ENCODE results near the gene SLC6A13. TPM values are rescaled to one million over a fixed set of nuclear protein-coding genes. Genes with fewer than 3 reads are reported as not detected.
A peak's percentile ranks its signal among the peaks of the same experiment; 100 is the strongest.

The SLC6A13 gene
- total RNA-seq, 1 donor: not detected

GRCh38 chr12:184811-185575, 77.6 kb downstream of the SLC6A13 start:
- DNase-seq (ENCODE audit: low read depth): no peak
- H3K4me3 ChIP-seq (ENCODE audit: low read depth, low read length): no peak overlapping the region
- TF ChIP-seq CTCF (IDR thresholded peaks at IDR 0.05; ENCODE audit: insufficient read depth, low read length): no peak

GRCh38 chr12:182381-182892, 80.2 kb downstream of the SLC6A13 start:
- no peak for TF ChIP-seq CTCF (IDR thresholded peaks at IDR 0.05; ENCODE audit: insufficient read depth, low read length)
- peak; percentile 51 for DNase-seq (ENCODE audit: low read depth)
- H3K4me3 ChIP-seq (ENCODE audit: low read depth, low read length): no peak overlapping the region

GRCh38 chr12:181921-182320, 80.7 kb downstream of the SLC6A13 start:
- no peak for TF ChIP-seq CTCF (IDR thresholded peaks at IDR 0.05; ENCODE audit: insufficient read depth, low read length)
- no peak overlapping the region for H3K4me3 ChIP-seq (ENCODE audit: low read depth, low read length)
- no peak for DNase-seq (ENCODE audit: low read depth)

- no peak for DNase-seq (ENCODE audit: low read depth)
- no peak for TF ChIP-seq CTCF (IDR thresholded peaks at IDR 0.05; ENCODE audit: insufficient read depth, low read length)
- H3K4me3 ChIP-seq (ENCODE audit: low read depth, low read length): no peak overlapping the region
Measured at GRCh38 chr12:180445-180844, 82.2 kb downstream of the SLC6A13 start.

DNA sequence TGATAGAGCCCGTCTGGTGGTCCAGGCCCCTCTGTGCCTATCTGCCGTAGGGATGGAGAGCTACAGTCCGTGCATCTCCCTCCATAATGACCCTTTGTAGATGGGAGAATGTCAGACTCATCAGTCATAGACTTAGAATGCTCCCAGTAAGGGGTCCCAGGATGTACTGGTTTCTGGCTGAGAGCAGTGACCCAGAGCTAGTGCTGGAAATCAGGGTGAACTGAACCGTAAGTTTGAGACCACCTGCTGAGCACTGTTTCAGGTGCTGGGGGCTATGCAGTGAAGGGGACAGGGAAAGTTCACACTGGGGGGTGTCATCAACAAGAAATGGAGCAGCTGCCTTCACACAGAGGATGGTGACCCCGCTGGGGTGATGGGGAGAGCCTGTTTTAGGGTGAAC, 82.8 kb downstream of the SLC6A13 start:
- no peak for DNase-seq (ENCODE audit: low read depth)
- H3K4me3 ChIP-seq (ENCODE audit: low read depth, low read length): no peak overlapping the region
- TF ChIP-seq CTCF (IDR thresholded peaks at IDR 0.05; ENCODE audit: insufficient read depth, low read length): no peak

DNA sequence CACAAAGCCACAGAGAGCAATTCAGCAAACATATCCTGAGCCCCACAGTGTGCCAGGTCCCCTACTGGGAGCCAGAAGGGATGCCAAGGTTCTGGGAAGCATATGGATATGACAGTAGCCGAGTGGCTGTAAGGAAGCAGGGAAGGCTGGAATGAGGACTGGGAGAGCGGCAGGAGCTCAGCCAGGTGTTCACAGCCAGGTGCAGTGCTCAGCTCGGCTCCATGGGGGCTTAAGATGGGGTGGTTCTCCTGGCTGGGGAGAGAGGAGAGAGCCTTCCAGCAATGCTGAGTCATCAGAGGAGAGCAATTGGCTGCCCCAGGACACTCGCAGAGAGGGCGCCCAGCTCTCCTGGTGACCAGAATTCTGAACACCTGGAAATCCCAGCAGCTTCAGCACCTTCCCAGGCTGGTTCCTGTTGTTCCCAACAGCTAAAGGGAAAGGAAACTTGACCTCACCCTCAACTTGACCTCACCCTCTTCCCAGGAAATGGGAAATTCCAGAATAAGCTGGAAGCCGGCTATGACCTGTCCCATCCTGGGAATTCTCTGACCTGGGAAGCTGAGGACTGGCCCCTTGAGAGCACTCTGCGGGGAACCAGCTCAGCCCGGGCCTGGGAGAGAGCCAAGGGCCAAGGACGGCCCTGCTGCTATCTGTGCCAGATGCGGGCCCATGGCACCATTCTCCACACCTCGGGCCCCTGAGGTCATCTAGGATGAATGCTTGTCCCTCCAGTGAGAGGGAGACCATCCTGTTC, 83.3 kb downstream of the SLC6A13 start:
- DNase-seq (ENCODE audit: low read depth): no peak
- TF ChIP-seq CTCF (IDR thresholded peaks at IDR 0.05; ENCODE audit: insufficient read depth, low read length): no peak

More for the DNA sequence above, 83.3 kb downstream of the SLC6A13 start:
- H3K4me3 ChIP-seq (ENCODE audit: low read depth, low read length): no peak overlapping the region

Data from fibroblast of the aortic adventitia (primary cell).